ENCODE measurements around the gene NPC1L1.
"Not testable (repeated sequence)": the region's sequence is repeated elsewhere in the genome, so short reads cannot be mapped to it uniquely, and the experiment has no call there.

NPC1L1 gene

DNA sequence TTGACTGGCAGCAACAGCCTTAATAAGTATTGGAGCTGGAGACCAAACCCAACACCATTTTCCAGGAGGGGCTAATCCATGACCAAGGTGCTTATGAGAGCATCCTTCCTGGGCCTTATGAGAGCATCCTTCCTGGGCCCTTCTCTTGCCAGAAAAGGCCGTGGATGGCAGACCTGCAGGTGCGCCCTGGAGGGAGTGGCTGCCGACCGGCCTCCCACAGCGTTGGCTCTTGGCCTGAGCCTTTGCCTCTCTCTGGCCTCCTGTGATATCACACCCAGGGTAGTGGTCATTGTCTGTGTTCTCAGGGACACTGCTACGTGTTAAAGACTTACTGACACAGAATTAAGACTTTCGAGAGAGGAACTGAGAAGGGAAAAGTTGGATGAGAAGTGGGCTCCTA lies 28.4 kb downstream of the NPC1L1 start:
- no peak overlapping the region for H3K27ac ChIP-seq
- no peak for DNase-seq (ENCODE audit: low read depth, low spot score)

DNA sequence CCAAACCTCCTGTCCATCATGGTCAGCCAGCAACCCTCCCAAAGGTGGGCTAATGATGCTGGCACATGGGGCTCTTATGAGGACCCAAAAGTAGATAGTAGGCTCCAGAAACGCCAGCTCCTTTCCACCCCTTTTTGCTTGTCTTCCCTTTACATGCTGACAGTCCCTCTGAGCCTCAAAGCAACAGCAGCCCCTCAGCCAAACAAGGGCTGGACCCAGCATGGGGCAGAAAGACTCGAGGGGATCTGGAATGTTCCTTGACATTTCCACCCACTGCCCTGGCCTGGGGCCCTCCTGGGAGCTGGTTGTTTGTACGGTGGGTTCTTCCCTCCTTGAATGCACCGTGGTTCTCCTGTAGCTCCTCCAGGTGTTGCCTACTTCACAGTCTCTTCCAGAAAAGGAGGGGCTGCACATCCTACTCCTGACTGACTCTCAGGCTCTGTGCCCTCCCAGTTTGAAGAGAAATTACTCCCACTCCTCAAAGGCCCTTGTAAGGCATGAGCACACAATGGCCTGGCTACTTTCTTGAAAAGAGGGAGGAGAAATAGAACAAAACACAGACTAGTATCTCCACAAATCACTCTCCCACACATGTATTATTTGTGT lies 29.2 kb downstream of the NPC1L1 start:
- DNase-seq (ENCODE audit: low read depth, low spot score), result no peak
- no peak overlapping the region for H3K27ac ChIP-seq

DNA sequence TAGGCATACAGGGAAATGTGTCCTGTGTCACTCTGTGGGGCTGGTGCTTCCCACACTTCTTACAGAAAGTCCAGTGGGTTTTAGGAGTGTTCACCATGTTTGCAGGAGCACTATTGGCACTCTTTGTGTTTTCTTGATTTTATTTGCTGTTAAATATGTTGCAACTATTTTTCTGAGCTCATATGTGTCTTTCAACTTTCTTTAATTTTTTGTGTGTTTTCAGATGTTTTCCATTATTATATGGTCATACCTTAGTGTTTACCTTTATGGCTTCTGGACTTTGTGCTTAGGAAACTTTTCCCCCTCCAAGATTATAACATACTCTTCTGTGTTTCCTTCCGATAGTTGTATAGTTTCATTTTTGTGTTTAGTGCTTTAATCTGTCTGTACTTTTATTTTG lies 29.9 kb downstream of the NPC1L1 start:
- no peak overlapping the region for H3K27ac ChIP-seq
- DNase-seq (ENCODE audit: low read depth, low spot score), result no peak

DNA sequence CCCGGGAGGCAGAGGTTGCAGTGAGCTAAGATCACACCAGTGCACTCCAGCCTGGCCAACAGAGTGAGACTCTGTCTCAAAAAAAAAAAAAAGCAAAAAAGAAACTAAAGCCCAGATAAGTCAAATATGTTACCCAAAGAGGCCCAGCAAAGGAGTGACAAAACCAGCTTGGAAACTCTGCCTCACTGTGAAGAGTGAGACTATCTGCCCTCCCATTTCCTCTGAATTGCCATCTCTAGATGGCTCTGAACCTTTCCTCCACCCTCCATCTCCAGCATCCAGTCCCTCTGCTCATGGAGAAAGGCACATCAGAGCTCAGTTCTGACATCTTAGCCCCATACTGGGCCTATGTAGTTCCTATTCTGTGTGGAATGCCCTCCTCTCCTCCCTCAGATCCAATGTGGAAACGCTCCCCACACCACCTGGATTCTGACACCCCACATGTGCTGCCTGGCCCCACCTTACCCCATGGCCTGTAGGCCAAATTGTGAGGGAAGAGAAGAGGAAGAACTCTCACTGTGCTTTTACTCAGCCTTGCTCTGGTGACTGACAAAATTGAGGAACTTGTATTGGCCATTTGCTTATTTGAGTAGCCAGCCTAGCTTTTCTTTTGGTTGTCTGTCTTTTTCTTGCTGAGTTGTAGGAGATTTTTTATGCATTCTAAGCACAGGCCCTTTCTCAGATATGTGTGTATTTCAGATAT lies 32.7 kb downstream of the NPC1L1 start:
- no peak for DNase-seq (ENCODE audit: low read depth, low spot score)
- H3K27ac ChIP-seq, result no peak overlapping the region

DNA sequence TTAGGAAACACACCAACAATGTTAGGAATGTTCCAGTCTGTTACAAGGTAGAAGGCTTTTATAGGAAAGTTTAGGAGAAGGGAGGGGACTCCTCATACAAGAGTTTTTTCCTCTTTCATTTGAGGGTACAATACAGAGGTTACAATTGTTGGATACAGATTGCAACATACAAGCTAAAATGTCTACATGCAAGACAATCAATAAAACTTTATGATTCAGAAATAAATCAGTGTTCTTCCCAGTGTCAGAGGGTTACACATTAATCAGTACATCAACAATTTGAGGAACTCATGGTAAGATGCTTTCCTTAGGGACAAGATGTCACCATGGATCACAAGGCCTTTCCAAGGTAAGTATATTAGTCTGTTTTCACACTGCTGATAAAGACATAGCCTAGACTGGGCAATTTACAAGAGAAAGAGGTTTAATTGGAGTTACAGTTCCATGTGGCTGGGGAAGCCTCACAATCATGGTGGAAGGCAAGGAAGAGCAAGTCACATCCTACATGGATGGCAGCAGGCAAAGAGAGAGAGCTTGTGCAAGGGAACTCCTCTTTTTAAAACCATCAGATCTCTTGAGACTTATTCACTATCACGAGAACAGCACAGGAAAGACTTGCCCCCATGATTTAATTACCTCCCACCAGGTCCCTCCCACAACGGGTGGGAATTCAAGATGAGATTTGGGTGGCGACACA lies 34.4 kb downstream of the NPC1L1 start:
- not testable (repeated sequence) for H3K27ac ChIP-seq

DNA sequence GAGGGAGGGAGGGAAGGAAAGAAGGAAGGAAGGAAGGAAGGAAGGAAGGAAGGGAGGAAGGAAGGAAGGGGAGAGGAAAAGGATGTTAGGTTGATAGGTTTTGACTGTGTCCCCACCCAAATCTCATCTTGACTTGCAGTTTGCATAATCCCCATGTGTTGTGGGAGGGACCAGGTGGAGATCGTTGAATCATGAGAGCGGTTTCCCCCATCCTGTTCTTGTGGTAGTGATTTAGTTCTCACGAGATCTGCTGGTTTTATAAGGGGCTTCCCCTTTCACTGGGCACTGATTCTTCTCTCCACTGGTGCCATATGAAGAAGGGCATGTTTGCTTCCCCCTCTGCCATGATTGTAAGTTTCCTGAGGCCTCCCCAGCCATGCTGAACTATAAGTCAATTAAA lies 35.5 kb downstream of the NPC1L1 start:
- no peak for DNase-seq (ENCODE audit: low read depth, low spot score)
- no peak overlapping the region for H3K27ac ChIP-seq

More for the DNA sequence above, 34.4 kb downstream of the NPC1L1 start:
- not testable (repeated sequence) for DNase-seq (ENCODE audit: low read depth, low spot score)

DNA sequence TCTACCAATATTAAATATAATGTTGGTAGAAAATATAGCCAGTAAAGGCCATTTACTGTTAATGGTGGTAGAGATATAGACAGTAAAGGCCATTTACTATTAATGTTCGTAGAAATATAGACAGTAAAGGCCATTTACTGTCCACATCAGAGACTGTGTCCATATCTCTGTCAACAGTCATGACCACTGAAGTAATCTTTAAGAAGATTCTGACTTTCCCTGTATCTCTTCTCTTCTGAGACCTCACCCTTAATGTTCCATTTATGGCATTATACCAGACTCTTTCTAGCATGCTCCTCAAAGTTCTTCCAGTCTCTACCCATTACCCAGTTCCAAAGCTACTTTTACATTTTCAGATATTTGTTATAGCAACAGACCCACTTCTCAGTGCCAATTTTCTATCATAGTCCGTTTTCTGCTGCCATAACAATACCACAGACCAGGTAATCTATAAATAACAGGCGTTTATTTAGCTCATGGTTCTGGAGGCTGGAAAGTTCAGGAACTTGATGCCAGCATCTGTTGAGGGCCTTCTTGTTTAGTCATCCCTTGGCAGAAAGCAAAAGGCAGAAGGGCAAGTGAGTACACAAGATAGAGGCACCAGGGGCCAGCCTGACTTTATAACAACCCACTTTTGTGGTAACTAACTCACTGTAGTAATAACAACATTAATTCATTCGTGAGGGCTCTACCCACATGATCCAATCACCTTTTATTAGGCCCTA lies 42.7 kb downstream of the NPC1L1 start:
- no peak overlapping the region for H3K27ac ChIP-seq
- DNase-seq (ENCODE audit: low read depth, low spot score), result no peak

DNA sequence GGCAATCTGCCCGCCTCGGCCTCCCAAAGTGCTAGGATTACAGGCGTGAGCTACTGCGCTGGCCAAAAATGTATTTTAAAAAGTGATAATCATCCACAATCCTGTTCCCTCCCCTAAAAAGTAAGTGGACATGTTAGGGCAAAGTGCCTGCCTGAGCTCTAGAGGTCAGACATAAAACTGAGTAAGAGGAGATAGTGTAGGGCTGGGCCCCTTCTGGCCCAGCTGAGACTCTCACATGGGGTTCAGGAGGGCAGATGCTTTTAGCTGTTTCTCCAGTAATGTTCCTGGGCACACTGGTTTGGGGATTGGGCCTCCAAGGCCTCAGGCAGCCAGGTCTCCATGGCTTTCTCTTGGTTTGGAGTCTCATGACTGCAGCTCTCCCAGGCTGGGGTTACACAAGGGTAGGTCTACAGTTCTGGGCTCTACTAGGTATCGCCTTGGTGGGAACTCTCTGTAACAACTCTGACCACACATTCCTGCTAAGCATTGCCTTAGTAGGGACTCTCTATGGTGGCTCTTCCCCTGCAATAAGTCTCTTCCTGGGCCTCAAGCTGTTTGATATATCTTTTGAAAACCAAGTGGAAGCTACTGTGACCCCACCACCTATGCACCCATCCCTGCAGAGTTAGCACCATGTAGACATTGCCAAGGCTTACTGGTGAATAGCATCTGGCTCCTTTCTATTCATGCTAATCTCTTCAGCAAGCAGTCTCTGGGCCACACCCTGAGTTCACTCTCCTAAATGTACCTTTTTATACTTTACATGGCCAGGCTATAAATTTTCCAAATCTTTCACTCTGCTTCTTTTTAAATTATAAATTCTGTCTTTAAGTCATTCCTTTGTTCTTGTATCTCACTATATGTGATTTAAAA lies 43.7 kb downstream of the NPC1L1 start:
- H3K27ac ChIP-seq, result no peak overlapping the region
- DNase-seq (ENCODE audit: low read depth, low spot score), result no peak

DNA sequence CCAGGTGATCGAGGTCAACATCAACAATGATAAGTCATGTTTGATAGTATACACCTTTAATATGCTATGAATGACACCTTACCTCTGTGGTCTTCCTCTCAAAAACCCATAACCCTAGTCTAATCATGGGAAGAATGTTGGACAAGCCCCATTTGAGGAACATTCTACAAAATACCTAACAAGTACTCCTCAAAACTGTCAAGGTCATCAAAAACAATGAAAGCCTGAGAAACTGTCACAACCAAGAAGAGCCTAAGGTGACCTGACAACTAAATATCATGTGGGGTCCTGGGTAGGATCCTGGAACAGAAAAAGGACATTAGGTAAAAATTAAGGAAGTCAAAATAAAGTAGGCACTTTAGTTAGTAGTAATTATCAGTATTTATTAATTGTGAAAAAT lies 44.7 kb downstream of the NPC1L1 start:
- H3K27ac ChIP-seq, result no peak overlapping the region
- no peak for DNase-seq (ENCODE audit: low read depth, low spot score)

DNA sequence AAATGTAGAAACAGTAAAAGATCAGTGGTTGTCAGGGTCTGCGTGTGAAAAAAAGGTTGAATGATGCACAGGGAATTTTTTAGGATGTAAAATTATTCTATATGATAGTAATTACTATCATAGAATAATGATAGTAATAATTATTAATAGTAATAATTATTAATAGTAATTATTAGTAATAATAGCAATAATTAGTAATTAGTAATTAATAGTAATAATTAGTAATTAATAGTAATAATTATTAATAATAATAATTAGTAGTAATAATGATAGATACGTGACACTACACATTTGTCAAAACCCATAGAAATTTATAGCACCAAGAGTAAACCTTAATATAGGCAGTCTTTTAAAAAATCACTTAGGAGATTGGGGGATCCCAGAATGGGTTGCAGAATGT lies 46.2 kb downstream of the NPC1L1 start:
- no peak overlapping the region for H3K27ac ChIP-seq
- DNase-seq (ENCODE audit: low read depth, low spot score), result no peak

DNA sequence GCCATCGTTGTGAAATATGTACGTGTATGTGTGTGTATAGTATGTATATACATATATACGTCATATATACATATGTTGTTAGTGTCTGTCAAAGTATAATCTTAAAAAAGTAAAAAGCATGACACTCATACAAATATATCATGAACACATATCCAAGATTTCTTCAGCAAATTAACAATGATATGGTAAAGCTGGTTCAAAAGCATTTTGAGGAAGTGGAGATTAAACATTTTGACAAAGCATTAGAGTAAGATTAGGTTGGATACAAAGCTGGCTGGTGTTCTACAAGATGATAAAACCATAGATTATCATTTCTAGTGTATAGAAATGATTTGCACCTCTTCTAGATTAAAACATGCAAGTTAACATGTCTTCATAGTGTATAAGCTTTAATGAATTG lies 49.9 kb downstream of the NPC1L1 start:
- no peak for DNase-seq (ENCODE audit: low read depth, low spot score)
- peak overlapping the region; percentile 92 for H3K27ac ChIP-seq

DNA sequence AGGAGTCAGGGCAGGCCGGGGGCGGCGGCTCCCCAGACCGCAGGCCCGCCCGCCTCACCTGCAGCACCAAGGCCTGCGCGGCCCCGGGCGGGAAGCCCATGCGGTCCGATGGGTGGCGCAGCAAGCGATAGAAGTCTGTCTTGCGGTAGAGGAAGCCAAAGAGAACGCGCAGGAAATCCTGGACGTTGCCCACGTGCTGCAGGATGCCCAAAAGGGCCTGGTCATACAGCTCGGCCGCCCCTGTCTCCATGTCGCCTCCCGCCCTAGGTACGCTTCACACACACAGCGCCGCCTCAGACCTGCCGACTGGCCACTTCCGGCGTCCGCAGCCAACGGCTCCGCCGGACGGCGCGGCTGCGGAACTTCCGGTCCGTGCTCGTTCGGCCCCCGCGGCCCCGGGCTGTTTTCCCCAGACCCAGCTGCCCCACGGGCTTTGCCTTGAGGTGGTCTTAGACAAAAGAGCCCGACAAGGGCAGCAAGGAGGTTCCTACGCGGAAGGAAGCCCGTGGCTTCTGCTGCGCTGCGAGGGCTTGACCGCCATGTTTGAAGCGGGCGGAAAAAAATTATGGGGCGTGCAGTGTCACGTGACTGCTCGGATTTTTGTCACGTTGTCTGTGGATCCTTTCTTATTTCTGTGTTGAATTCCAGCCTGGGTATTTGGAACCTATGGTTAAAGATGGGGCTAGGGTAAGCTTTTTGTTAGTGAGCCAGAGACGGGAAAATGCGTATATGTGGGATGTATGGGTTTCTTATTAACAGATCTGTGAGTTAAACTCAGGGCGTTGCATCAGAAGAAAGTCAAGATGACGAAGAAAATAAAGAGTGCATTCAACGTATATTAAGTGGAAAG lies 50.6 kb downstream of the NPC1L1 start, which contains the start of gene NUDCD3:
NUDCD3 (minus strand) TSS at position 308 of the 850 bp plus-strand sequence; CDS start at position 250, 58 bp downstream.
- peak; percentile 31 for DNase-seq (ENCODE audit: low read depth, low spot score)
- peak within 1 kb of the TSS; percentile 92 for H3K27ac ChIP-seq

DNA sequence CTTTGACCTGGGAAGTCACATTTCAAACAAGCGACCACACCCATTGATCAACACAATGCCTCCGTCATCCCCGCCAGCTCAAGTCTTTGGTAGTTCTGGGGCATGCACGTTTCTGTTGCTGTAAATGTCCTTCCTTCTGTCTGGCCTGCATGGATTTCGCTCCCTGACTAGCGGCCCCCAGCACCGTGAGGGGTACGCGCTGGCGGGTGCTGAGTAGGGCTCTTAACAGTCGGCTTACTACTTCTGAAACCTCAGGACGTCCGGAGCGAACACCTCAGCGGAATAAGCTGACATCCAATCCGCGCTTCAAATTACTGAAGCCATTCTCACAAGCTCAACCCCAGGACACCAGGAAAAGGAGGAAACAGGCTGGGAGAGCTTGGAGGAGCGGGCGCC lies 51.2 kb downstream of the NPC1L1 start:
- peak overlapping the region; percentile 92 for H3K27ac ChIP-seq
- no peak for DNase-seq (ENCODE audit: low read depth, low spot score)

DNA sequence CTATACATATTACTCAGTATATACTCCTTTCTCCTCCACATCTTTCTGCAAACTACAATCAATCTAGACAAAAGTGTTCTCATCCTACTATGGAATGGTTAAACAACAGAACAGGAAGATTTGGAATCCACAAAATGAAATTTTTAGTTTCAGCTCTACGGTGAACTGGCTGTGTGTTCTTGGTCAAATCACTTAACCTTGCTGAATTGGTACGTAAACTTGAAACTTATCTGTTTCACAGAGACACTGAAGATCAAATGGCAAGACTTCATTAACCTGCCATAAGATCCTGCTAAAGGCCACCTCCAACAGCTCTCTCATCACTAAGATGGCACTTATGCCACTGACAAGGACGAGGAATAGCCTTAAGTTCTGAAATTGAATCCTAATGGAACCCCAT lies 52.2 kb downstream of the NPC1L1 start:
- H3K27ac ChIP-seq, result no peak overlapping the region

DNA sequence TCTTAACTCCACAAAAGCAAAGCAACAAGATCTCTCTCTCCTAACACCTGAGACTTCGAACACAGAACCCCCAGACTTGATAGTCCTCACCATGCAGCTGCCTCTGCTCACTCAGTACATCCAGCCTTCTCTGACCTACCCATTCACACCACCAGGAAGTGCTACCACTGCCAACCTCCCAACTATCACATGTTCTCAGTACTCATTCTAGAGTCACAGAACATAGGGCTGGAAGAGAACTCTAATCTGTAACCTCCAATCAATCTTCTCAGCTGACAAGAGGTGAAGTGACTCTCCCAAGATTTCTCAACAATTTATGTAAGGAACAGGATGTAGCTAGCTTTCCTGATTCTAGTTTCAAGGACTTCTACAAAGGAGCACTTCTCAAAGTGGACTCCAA lies 54.4 kb downstream of the NPC1L1 start:
- peak; percentile 60 for DNase-seq (ENCODE audit: low read depth, low spot score)

More for the DNA sequence above, 52.2 kb downstream of the NPC1L1 start:
- DNase-seq (ENCODE audit: low read depth, low spot score), result no peak

DNA sequence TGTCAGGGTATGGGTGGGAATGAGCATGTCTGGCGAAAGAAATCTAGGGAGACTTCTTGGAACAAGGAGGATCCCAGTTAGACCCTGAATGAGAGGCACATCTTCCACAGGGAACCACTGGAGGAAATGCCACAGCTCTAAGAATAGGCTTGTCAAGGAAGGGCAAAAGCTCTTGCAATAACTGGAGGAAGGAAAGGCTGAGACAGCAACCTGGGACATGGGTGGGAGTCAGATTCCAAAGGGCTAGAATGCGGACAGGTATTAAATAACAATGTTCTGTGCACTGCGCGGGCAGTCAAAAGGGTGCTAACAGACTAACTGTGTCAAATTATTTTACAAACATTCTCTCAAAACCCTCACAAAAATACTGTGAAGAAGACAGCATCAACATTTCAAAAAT lies 55.1 kb downstream of the NPC1L1 start:
- H3K27ac ChIP-seq, result peak overlapping the region; percentile 61
- DNase-seq (ENCODE audit: low read depth, low spot score), result no peak

More for the DNA sequence above, 54.4 kb downstream of the NPC1L1 start:
- peak overlapping the region; percentile 61 for H3K27ac ChIP-seq

DNA sequence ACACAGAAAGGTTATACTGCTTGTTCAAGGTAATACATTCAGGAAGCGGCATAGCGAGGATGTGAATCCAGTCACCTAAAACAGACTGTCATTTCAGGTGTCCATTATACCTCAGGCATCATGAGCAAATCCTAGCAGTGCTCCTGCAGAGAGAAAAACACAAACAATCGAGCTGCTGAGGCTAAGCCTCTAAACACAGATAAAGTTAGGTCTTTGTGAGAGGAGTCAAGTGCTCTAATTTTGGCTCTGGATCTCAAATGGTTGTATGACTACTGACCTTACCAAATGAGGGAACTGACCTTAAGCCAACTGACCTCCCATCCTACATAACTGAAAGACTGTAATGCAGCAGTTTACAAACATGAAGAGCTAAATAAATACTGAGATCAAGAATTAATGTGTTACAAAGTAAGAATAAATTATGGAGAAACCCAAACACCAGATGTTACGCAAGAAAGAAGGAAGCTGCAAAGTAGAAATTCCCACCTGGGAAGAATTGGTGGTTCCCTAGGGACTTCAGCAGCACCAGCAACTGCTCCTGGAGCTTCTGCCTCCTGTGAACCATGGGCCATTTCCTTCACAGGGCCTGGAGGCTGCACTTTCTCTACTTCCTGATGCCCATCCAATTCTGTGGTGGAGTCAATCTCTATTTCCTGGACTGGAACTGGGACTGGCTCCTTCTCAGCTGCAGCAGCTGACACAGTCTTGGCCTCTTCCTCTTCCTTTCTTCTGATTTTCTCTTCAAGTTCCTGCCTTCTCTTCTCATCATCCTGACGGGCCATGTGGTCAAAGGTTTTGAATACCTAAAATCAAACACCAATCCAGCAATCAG lies 56.4 kb downstream of the NPC1L1 start:
- no peak overlapping the region for H3K27ac ChIP-seq
- no peak for DNase-seq (ENCODE audit: low read depth, low spot score)
